Left lung (tissue), 10 donors: ENCODE data around the gene SAMD4B. TPM values are rescaled to one million over a fixed set of nuclear protein-coding genes. Genes with fewer than 3 reads are reported as not detected.
A peak's percentile ranks its signal among the peaks of the same experiment; 100 is the strongest.

Experiments used
- ATAC-seq: fragments of 200-7000 bp; cut with Tn5 transposase; one replicate; pipeline ENCODE4 v1.9.1; 2020; ENCODE audit warnings: moderate library complexity
- DNase-seq, 4 donors: peaks; one replicate each; pipeline ENCODE4 v3.0.0-alpha.2; 2013 to 2020
- H3K27ac ChIP-seq, 2 donors: fragments of 200-600 bp; sonication (generic) in 1 of 2; one replicate each; pipeline versions ENCODE4 v1.5.0 to v1.8.0; 2020 to 2021
- H3K27me3 ChIP-seq, 2 donors: fragments of 200-600 bp; sonication (generic) in 1 of 2; one replicate each; pipeline versions ENCODE4 v1.5.0 to v1.8.0; 2020 to 2021
- H3K36me3 ChIP-seq, 2 donors: fragments of 200-600 bp; sonication (generic) in 1 of 2; one replicate each; pipeline versions ENCODE4 v1.5.0 to v1.8.0; 2020 to 2021
- H3K4me1 ChIP-seq, 2 donors: fragments of 200-600 bp; one replicate each; pipeline ENCODE4 v1.8.0; 2021
- H3K4me3 ChIP-seq, 2 donors: fragments of 200-600 bp; sonication (generic) in 1 of 2; one replicate each; pipeline versions ENCODE4 v1.5.0 to v1.8.0; 2020 to 2021; ENCODE audit warnings: mild to moderate bottlenecking in 1 of 2
- H3K9me3 ChIP-seq, 2 donors: fragments of 200-600 bp; sonication (generic) in 1 of 2; one replicate each; pipeline versions ENCODE4 v1.5.0 to v1.8.0; 2020 to 2021
- intact Hi-C, 2 donors: fragments of 100-400 bp; cut with DNase I; formaldehyde crosslinking; loops; one replicate each; pipeline versions ENCODE4 v1.11.2 to v1.14.2; 2022
- polyA plus RNA-seq, 6 donors: library from polyadenylated mRNA; unstranded; fragments of 120-200 nt; gene quantifications; one replicate each; pipeline ENCODE4 v1.2.1, GENCODE V29; 2013; ENCODE audit not compliant: insufficient read length in 6 of 6
- total RNA-seq, 2 donors: library from RNA; stranded (reverse); fragmentation: NEBNext Ultra II Directional; extraction: Animal tissue kit (Norgen Biotek cat#: 25700); gene quantifications; one replicate each; pipeline ENCODE4 v1.2.1, GENCODE V29; 2021
- TF ChIP-seq, protein P1 (sequence below), 2 donors: fragments of 200-600 bp; sonication (generic) in 1 of 2; IDR thresholded peaks; one replicate each; pipeline versions ENCODE4 v1.5.0 to v1.8.0; 2021; ENCODE audit warnings: antibody characterized with exemption in 2 of 2
- donor health status: DM: no; HTN: yes; CAD: no.
- donor health status: DM: no; HTN: no; CAD: no.

Gene SAMD4B
- total and polyA plus RNA-seq, 8 donors, result 74.1 to 127 (median 107) TPM

DNA sequence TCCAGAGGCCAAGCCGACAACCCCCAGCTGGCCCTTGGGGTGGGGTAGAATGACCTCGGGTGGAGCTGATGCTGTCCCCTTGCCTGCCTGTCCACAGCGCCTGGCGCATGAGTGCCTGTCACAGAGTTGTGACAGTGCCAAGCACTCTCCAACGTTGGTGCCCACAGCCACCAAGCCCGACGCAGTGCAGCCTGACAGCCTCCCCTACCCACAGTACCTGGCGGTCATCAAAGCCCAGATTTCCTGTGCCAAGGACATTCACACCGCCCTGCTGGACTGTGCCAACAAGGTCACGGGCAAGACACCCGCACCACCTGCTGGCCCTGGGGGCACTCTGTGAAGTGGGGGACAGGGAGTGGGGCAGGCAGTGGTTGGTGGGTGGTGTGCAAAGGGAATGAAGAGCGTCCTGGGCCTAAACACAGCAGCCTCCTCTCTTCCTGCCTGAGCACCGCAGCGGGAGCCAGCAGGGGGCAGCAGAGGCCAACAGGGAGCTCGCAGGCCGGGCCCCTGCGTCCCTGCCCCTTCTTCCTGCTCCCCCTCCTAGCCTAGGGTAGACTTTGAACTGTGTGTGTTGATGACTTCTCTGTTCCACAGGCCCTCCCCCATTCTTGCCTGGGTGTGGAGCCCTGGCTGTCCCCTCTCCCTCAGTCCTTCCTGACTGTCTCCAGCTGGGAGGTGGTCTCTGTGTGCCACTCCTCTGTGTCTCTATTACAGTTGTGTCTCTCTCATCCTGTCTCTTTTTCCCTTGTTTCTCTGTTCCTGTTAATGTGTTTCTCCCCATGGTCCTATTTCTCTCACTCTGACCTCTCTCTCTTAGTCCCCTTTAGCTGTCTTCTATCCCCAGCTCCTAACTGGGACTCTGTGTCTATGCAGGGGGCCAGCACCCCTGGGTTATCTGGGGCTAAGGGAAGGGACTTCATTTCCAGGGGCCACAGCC is 55.4 kb downstream of the SAMD4B start:
- Histone ChIP-seq H3K27ac (peak overlapping the region; percentile 84 to 99), H3K4me1 (peaks cover 22 to 61% of the 10 kb centered on the region in 2 donors), H3K36me3 (peaks cover 0 to 39% of the 10 kb centered on the region in 2 donors), H3K4me3 (peak overlapping the region in 1 of 2 donors; percentile 34), H3K27me3 (no peaks in the 10 kb centered on the region), H3K9me3 (no peaks in the 10 kb centered on the region)
- TF ChIP-seq, protein P1, sequence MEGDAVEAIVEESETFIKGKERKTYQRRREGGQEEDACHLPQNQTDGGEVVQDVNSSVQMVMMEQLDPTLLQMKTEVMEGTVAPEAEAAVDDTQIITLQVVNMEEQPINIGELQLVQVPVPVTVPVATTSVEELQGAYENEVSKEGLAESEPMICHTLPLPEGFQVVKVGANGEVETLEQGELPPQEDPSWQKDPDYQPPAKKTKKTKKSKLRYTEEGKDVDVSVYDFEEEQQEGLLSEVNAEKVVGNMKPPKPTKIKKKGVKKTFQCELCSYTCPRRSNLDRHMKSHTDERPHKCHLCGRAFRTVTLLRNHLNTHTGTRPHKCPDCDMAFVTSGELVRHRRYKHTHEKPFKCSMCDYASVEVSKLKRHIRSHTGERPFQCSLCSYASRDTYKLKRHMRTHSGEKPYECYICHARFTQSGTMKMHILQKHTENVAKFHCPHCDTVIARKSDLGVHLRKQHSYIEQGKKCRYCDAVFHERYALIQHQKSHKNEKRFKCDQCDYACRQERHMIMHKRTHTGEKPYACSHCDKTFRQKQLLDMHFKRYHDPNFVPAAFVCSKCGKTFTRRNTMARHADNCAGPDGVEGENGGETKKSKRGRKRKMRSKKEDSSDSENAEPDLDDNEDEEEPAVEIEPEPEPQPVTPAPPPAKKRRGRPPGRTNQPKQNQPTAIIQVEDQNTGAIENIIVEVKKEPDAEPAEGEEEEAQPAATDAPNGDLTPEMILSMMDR (IDR thresholded peaks at IDR 0.05), result peak; percentile 98
- DNase-seq (peak; percentile 71 to 99 (median 90)), ATAC-seq (peak; percentile 84)
- intact Hi-C loops, result no loop called here

DNA sequence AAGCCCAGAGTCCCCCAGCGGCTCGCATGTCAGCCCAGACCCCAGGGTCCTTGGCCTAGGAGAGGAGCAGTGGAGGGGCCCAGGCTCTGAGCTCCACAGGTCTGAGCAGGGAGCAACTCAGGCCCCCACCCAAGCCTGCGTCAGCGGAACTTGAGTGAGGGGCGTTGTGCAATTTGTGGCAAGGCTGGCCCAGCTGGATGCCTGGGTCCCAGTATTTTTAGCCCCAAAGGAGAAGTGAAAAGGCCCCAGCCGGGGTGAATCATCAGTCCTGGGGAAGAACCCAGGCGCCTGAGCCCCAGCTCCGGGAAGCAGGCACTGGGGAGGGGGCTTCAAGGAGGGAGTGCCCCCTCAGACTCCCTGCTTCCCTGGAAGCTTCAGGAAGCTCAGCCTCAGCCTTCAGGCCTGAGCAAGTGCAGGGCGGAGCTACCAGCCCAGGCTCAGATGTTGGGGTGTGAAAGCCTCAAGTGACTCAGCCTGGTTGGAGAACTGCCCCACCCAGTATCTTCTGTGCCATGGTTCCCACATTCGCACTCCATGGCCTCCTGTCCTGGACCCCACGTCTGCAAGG is 56.2 kb downstream of the SAMD4B start:
- Histone ChIP-seq H3K27me3 (no peaks in the 10 kb centered on the region), H3K4me3 (peak overlapping the region in 1 of 2 donors; percentile 34), H3K36me3 (peaks cover 0 to 37% of the 10 kb centered on the region in 2 donors), H3K9me3 (no peaks in the 10 kb centered on the region), H3K27ac (peak overlapping the region; percentile 84 to 99), H3K4me1 (peaks cover 28 to 66% of the 10 kb centered on the region in 2 donors)
- DNase-seq (peak in 3 of 4 donors; percentile 16 to 95 (median 89)), ATAC-seq (peak; percentile 17)
- intact Hi-C loops, result no loop called here
- TF ChIP-seq, protein P1 (IDR thresholded peaks at IDR 0.05), result no peak

DNA sequence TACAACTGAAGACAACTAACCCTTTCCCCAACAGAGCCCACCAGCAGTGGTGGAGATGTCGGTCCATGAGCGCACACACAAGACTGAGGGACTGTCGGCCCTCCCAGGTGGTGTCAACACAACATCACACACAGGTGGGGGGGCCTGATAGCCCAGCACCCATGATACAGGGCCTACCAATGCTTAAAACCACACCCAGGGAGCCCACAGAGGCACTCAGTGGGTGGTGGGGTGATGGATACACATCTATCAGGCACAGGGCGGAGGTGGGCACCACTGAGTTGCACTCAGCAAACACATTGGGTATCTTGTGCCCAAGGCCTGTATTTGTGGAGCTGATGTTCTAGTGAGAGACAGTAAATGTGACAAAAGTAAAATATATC is 57.4 kb downstream of the SAMD4B start:
- Histone ChIP-seq H3K36me3 (peaks cover 0 to 25% of the 10 kb centered on the region in 2 donors), H3K9me3 (no peaks in the 10 kb centered on the region), H3K4me1 (peaks cover 29 to 75% of the 10 kb centered on the region in 2 donors), H3K27ac (peak overlapping the region; percentile 84 to 99), H3K27me3 (no peaks in the 10 kb centered on the region), H3K4me3 (no peak overlapping the region)
- DNase-seq, result no peak
- ATAC-seq, result no peak
- TF ChIP-seq, protein P1 (IDR thresholded peaks at IDR 0.05), result no peak
- intact Hi-C loops, result no loop called here

DNA sequence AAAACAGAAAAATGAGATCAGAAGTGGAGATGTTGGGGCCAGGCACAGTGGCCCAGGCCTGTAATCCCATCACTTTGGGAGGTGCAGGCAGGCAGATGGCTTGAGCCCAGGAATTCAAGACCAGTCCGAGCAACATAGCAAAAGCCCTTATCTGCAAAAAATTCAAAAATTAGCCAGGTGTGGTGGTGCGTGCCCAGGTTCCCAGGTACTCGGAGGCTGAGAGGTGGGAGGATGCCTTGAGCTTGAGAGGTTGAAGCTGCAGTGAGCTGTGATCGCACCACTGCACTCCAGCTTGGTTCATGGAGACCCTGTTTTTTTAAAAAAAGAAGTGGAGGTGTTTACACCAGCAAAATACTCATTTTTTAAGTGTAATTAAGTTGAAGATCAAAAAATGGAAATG is 57.8 kb downstream of the SAMD4B start:
- TF ChIP-seq, protein P1 (IDR thresholded peaks at IDR 0.05), result no peak
- Histone ChIP-seq H3K27ac (peak overlapping the region in 1 of 2 donors; percentile 99), H3K36me3 (peaks cover 0 to 21% of the 10 kb centered on the region in 2 donors), H3K4me3 (no peak overlapping the region), H3K4me1 (peaks cover 29 to 79% of the 10 kb centered on the region in 2 donors), H3K9me3 (no peaks in the 10 kb centered on the region), H3K27me3 (no peaks in the 10 kb centered on the region)
- intact Hi-C loops, result no loop called here
- no peak for DNase-seq
- ATAC-seq, result no peak

DNA sequence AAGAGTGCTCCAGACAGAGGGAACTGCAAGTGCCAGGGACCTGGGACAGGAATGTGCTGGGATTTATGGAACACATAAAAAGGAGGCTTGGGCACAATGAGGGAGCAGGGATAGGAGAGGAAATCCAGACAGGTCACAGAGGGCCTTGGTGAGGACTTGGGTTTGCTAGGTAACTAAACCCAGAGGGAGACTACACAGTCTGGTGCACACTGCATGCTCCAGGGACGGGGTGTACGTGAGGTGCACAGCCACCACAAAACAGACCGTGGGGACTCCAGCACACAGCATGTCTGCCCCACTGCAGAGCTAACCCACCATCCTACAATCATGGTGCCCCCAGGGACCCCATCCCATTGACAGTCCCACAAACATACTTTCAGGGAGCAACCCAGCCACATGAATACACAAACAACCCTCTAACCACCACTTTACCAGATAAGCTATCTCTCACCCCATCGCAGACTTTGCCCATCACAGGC is 58.9 kb downstream of the SAMD4B start:
- H3K9me3 ChIP-seq, result no peaks in the 10 kb centered on the region
- peaks cover 0 to 10% of the 10 kb centered on the region in 2 donors for H3K36me3 ChIP-seq
- DNase-seq (no peak), ATAC-seq (no peak)
- peak overlapping the region in 1 of 2 donors; percentile 9 for H3K4me3 ChIP-seq
- peaks cover 29 to 90% of the 10 kb centered on the region in 2 donors for H3K4me1 ChIP-seq
- TF ChIP-seq, protein P1 (IDR thresholded peaks at IDR 0.05), result no peak
- intact Hi-C loops, result no loop called here
- H3K27me3 ChIP-seq, result no peaks in the 10 kb centered on the region
- H3K27ac ChIP-seq, result peak overlapping the region; percentile 96 to 100
